Type B pancreatic cell (in vitro differentiated cells): ENCODE measurements around the gene C7orf33. TPM values are rescaled to one million over a fixed set of nuclear protein-coding genes. Genes with fewer than 3 reads are reported as not detected.

ENCODE experiments used
- DNase-seq: peaks from one replicate; pipeline ENCODE4 v3.0.0; 2021; ENCODE audit warnings: mixed read lengths; ENCODE audit not compliant: unreplicated experiment; ENCODE audit errors: extremely low spot score
- H3K27ac Mint-ChIP-seq: 2 replicates; pipeline ENCODE4 v1.8.0; 2021; ENCODE audit warnings: mild to moderate bottlenecking, mixed read lengths
- H3K27me3 Mint-ChIP-seq: 2 replicates; pipeline ENCODE4 v1.8.0; 2021; ENCODE audit warnings: mixed read lengths
- H3K36me3 Mint-ChIP-seq: 2 replicates; pipeline ENCODE4 v1.8.0; 2021; ENCODE audit warnings: mixed read lengths
- H3K4me1 Mint-ChIP-seq: one replicate; pipeline ENCODE4 v1.8.0; 2021; ENCODE audit warnings: mixed read lengths; ENCODE audit not compliant: unreplicated experiment
- H3K4me3 Mint-ChIP-seq: 2 replicates; pipeline ENCODE4 v1.8.0; 2021; ENCODE audit warnings: mild to moderate bottlenecking, mixed read lengths
- H3K9me3 Mint-ChIP-seq: 2 replicates; pipeline ENCODE4 v1.8.0; 2021; ENCODE audit warnings: mixed read lengths
- CTCF ChIP-seq: fragments of 200-600 bp; sonication (generic); conservative IDR thresholded peaks from 2 replicates; pipeline ENCODE4 v1.5.0; 2021; ENCODE audit warnings: antibody characterized with exemption, mild to moderate bottlenecking
- total RNA-seq: library from RNA; stranded (reverse); gene quantifications from 2 replicates; pipeline ENCODE4 v1.2.1, GENCODE V29; 2021; ENCODE audit warnings: low replicate concordance

The C7orf33 gene
- total RNA-seq, 1 donor from 2014 or later: not detected

- no peaks in the 10 kb centered on the region for H3K9me3 Mint-ChIP-seq
- TF ChIP-seq CTCF: no peak
- no peaks in the 10 kb centered on the region for H3K4me1 Mint-ChIP-seq
- peaks cover 5% of the 10 kb centered on the region for H3K27me3 Mint-ChIP-seq
- no peak for DNase-seq
- no peak overlapping the region for H3K4me3 Mint-ChIP-seq
- H3K36me3 Mint-ChIP-seq: no peaks in the 10 kb centered on the region
- no peak overlapping the region for H3K27ac Mint-ChIP-seq
These were observed 8.9 kb upstream of the C7orf33 start for GRCh38 chr7:148581624-148582023.

GRCh38 chr7:148584154-148584827, 6.3 kb upstream of the C7orf33 start:
- H3K4me3 Mint-ChIP-seq: no peak overlapping the region
- TF ChIP-seq CTCF: no peak
- H3K4me1 Mint-ChIP-seq: no peaks in the 10 kb centered on the region
- peaks cover 25% of the 10 kb centered on the region for H3K27me3 Mint-ChIP-seq
- no peaks in the 10 kb centered on the region for H3K9me3 Mint-ChIP-seq
- H3K27ac Mint-ChIP-seq: no peak overlapping the region
- no peaks in the 10 kb centered on the region for H3K36me3 Mint-ChIP-seq
- no peak for DNase-seq

- Mint-ChIP-seq H3K27me3 (peaks cover 34% of the 10 kb centered on the region), H3K27ac (no peak overlapping the region), H3K36me3 (no peaks in the 10 kb centered on the region), H3K9me3 (no peaks in the 10 kb centered on the region), H3K4me3 (no peak overlapping the region), H3K4me1 (peaks cover under 1% of the 10 kb centered on the region)
- TF ChIP-seq CTCF: no peak
- no peak for DNase-seq
These were observed 5.2 kb upstream of the C7orf33 start for GRCh38 chr7:148585399-148585798.

- Mint-ChIP-seq H3K4me1 (peaks cover 7% of the 10 kb centered on the region), H3K9me3 (peaks cover 3% of the 10 kb centered on the region), H3K4me3 (no peak overlapping the region), H3K27me3 (peaks cover 48% of the 10 kb centered on the region), H3K36me3 (no peaks in the 10 kb centered on the region), H3K27ac (peak overlapping the region; percentile 6)
- TF ChIP-seq CTCF: no peak
- DNase-seq: no peak
These were observed 3.5 kb upstream of the C7orf33 start for GRCh38 chr7:148587076-148587475.

- Mint-ChIP-seq H3K9me3 (peaks cover 4% of the 10 kb centered on the region), H3K36me3 (no peaks in the 10 kb centered on the region), H3K27me3 (peaks cover 49% of the 10 kb centered on the region), H3K4me1 (peaks cover 7% of the 10 kb centered on the region), H3K27ac (no peak overlapping the region), H3K4me3 (no peak overlapping the region)
- no peak for TF ChIP-seq CTCF
- no peak for DNase-seq
These were observed 2.4 kb upstream of the C7orf33 start for GRCh38 chr7:148588168-148588567.
